SH-SY5Y (cell line): Measurements from ENCODE around the gene TUBA4B.

Source experiments
- GATA2 ChIP-seq: IDR thresholded peaks from 2 replicates; pipeline ENCODE4 v1.6.1; 2011; ENCODE audit warnings: mild to moderate bottlenecking, low read depth, low read length
- GATA3 ChIP-seq: IDR thresholded peaks from 2 replicates; pipeline ENCODE4 v1.6.1; 2011; ENCODE audit warnings: low read depth, mild to moderate bottlenecking, low read length, moderate library complexity

- no peak for TF ChIP-seq GATA2
- TF ChIP-seq GATA3, result no peak
Observed at GRCh38 chr2:219252084-219252483, 959 bp upstream of the TUBA4B start.
